Liver (tissue), 2 donors: Measurements from ENCODE around the gene FN1.

Experiments
- CTCF ChIP-seq: fragments of 150-350 bp; IDR thresholded peaks from 2 replicates; pipeline ENCODE4 v1.5.1; 2017; ENCODE audit warnings: improper control_type of control experiment, low read depth, low read length; ENCODE audit not compliant: missing input control
- TF ChIP-seq, protein P1 (sequence below): IDR thresholded peaks from 2 replicates; pipeline ENCODE4 v1.6.1; 2016; ENCODE audit warnings: antibody characterized with exemption, mild to moderate bottlenecking
- donor health status: healthy.

DNA sequence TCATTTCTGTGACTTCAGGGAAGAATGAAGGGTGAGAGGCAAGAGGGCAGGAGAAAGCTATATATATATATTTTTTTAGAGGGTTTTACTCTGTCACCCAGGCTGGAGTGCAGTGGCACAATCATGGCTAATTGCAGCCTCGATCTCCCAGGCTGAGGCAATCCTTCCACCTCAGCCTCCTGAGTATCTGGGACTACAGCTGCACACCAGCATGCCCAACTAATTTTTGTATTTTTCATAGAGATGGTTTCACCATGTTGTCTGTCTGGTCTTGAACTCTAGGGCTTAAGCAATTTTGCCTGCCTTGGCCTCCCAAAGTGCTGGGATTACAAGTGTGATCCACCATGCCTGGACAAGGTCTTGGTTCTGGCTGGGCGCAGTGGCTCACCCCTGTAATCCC is 120.6 kb downstream of the FN1 start:
- TF ChIP-seq, protein P1, sequence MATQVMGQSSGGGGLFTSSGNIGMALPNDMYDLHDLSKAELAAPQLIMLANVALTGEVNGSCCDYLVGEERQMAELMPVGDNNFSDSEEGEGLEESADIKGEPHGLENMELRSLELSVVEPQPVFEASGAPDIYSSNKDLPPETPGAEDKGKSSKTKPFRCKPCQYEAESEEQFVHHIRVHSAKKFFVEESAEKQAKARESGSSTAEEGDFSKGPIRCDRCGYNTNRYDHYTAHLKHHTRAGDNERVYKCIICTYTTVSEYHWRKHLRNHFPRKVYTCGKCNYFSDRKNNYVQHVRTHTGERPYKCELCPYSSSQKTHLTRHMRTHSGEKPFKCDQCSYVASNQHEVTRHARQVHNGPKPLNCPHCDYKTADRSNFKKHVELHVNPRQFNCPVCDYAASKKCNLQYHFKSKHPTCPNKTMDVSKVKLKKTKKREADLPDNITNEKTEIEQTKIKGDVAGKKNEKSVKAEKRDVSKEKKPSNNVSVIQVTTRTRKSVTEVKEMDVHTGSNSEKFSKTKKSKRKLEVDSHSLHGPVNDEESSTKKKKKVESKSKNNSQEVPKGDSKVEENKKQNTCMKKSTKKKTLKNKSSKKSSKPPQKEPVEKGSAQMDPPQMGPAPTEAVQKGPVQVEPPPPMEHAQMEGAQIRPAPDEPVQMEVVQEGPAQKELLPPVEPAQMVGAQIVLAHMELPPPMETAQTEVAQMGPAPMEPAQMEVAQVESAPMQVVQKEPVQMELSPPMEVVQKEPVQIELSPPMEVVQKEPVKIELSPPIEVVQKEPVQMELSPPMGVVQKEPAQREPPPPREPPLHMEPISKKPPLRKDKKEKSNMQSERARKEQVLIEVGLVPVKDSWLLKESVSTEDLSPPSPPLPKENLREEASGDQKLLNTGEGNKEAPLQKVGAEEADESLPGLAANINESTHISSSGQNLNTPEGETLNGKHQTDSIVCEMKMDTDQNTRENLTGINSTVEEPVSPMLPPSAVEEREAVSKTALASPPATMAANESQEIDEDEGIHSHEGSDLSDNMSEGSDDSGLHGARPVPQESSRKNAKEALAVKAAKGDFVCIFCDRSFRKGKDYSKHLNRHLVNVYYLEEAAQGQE, result no peak
- TF ChIP-seq CTCF, result no peak
